Kidney (tissue), 14 donors: ENCODE measurements around the gene SDSL. TPM values are rescaled to one million over a fixed set of nuclear protein-coding genes. Genes with fewer than 3 reads are reported as not detected.

Experiments used
- DNase-seq, 5 donors: peaks; one replicate each; pipeline ENCODE4 v3.0.0-alpha.2; 2013 to 2020
- FAIRE-seq: peaks from 2 replicates; lab custom pipeline; 2012; peaks lifted over from hg19 to GRCh38; lab: Jason Lieb, UNC
- H3K27ac ChIP-seq, 2 donors: one replicate each; pipeline ENCODE4 v1.7.0; 2013; ENCODE audit warnings: low read depth in 2 of 2, low read length in 2 of 2, inconsistent platforms in 1 of 2
- H3K27me3 ChIP-seq: one replicate; pipeline ENCODE4 v1.7.1; 2013; ENCODE audit warnings: low read length, inconsistent platforms; ENCODE audit not compliant: control insufficient read depth, insufficient read depth
- H3K36me3 ChIP-seq, 3 donors: one replicate each; pipeline versions ENCODE4 v1.7.0 to v1.7.1; 2013; ENCODE audit warnings: low read length in 3 of 3, control low read depth in 1 of 3, inconsistent platforms in 1 of 3; ENCODE audit not compliant: insufficient read depth in 3 of 3, control insufficient read depth in 2 of 3
- H3K4me1 ChIP-seq, 3 donors: one replicate each; pipeline versions ENCODE4 v1.7.0 to v1.7.1; 2013; ENCODE audit warnings: low read length in 3 of 3, inconsistent platforms in 1 of 3, low read depth in 1 of 3; ENCODE audit not compliant: control insufficient read depth in 2 of 3, insufficient read depth in 2 of 3
- H3K4me3 ChIP-seq, 3 donors: one replicate each; pipeline versions ENCODE4 v1.7.0 to v1.8.1; 2013; ENCODE audit warnings: low read length in 3 of 3, control low read depth in 1 of 3, inconsistent platforms in 1 of 3
- H3K9ac ChIP-seq, 3 donors: one replicate each; pipeline versions ENCODE4 v1.7.0 to v1.7.1; 2013; ENCODE audit warnings: low read length in 3 of 3, control low read depth in 1 of 3, inconsistent platforms in 1 of 3
- H3K9me3 ChIP-seq, 3 donors: one replicate each; pipeline versions ENCODE4 v1.7.0 to v1.7.1; 2013; ENCODE audit warnings: low read length in 3 of 3, control low read depth in 1 of 3, inconsistent platforms in 1 of 3; ENCODE audit not compliant: control insufficient read depth in 2 of 3, insufficient read depth in 1 of 3
- intact Hi-C: fragments of 100-400 bp; cut with DNase I; formaldehyde crosslinking; loops from one replicate; pipeline ENCODE4 v1.11.1; 2022
- polyA plus RNA-seq: library from polyadenylated mRNA; stranded (reverse); fragments of 350-450 nt; fragmentation: Illumina TruSeq; extraction: RNeasy Lipid Tissue Mini Kit (QIAGEN cat#74804); gene quantifications from one replicate; pipeline ENCODE4 v1.2.3, GENCODE V29; 2014; ENCODE audit warnings: low read depth, low replicate concordance; ENCODE audit not compliant: insufficient read depth
- total RNA-seq: library from RNA; stranded (reverse); fragmentation: NEBNext Ultra II Directional; extraction: Animal tissue kit (Norgen Biotek cat#: 25700); gene quantifications from one replicate; pipeline ENCODE4 v1.2.1, GENCODE V29; 2021
- TF ChIP-seq, protein P1 (sequence below): IDR thresholded peaks from 3 replicates; pipeline ENCODE4 v1.5.1; 2012; ENCODE audit warnings: mild to moderate bottlenecking, moderate library complexity, borderline replicate concordance; ENCODE audit not compliant: insufficient read depth; ENCODE audit errors: extremely low read depth
- donor health status: control.
- donor health status: control.
- donor health status: control.
- donor health status: control.
- donor health status: control.
- donor health status: DM: yes; HTN: yes; CAD: no.
- donor health status: Normal renal cell carcinoma (clear cell type).

SDSL gene
- total and polyA plus RNA-seq, 2 donors from 2014 or later: 22.8 to 116 TPM

DNA sequence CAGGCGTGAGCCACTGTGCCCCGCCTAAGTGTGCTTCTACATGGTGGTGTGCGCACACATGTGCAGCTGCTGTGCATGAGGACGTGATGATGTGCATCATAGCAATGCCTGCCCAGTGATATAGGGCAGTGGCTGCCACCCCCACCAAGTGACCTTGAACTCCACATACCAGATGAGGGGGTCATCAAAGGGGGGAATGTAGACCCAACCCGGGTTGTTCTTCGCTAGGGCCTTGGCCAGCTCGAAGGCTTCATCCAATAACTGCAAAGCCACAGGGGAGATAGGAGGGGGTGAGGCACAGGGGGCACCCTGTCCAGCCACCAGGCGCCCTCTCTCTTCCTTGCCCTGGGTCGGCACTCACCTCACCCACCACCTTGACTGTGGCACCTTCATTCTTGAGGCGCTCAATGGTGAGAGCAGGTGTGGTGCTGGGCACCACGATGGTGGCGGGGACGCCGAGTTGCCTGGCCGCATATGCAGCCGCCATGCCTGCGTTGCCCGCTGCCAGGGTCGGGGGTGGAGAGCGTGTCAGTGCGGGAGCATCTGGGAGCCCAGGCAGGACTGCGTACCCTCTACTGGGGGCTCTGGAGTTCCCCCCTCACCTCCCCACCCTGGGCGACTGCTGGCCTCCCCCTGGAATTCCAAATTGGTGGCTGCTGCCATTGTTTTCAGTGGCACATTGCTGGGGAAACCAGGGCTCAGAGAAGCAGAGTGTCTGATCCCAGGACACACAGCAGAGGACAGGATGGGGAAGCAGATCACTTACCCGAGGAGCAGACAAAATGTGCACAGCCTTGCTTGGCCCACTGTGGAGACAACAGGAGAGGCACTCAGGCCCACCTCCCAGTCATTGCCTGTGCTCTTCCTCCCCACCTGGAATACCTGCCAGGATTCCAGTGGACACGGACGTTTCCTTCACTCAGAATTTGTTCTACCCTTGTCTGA is 23.6 kb upstream of the SDSL start:
- Histone ChIP-seq H3K4me3 (no peak overlapping the region), H3K27me3 (no peaks in the 10 kb centered on the region), H3K36me3 (no peaks in the 10 kb centered on the region), H3K9me3 (no peaks in the 10 kb centered on the region), H3K27ac (no peak overlapping the region), H3K4me1 (no peaks in the 10 kb centered on the region), H3K9ac (no peak overlapping the region)
- DNase-seq: no peak
- TF ChIP-seq, protein P1, sequence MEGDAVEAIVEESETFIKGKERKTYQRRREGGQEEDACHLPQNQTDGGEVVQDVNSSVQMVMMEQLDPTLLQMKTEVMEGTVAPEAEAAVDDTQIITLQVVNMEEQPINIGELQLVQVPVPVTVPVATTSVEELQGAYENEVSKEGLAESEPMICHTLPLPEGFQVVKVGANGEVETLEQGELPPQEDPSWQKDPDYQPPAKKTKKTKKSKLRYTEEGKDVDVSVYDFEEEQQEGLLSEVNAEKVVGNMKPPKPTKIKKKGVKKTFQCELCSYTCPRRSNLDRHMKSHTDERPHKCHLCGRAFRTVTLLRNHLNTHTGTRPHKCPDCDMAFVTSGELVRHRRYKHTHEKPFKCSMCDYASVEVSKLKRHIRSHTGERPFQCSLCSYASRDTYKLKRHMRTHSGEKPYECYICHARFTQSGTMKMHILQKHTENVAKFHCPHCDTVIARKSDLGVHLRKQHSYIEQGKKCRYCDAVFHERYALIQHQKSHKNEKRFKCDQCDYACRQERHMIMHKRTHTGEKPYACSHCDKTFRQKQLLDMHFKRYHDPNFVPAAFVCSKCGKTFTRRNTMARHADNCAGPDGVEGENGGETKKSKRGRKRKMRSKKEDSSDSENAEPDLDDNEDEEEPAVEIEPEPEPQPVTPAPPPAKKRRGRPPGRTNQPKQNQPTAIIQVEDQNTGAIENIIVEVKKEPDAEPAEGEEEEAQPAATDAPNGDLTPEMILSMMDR: no peak
- no peak for FAIRE-seq
- intact Hi-C loops: no loop called here

DNA sequence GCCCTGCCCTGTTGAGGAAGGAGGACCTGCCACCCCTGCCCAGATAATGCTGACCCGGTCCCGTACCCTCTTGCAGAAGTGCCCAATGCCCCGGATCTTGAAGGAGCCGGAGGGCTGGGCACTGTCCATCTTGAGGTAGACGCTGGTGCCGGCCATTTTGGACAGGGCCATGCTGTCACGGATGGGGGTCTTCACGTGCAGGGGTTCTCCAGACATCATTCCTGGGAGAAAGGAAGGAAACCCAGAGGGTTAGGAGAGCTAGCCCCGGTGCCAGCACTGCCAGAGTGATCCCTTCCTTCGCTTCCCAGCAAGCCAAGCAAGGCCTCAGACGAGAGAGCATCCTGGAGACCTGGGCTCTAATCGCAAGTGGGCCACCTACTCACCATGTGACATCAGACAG is 22.7 kb upstream of the SDSL start:
- Histone ChIP-seq H3K27me3 (no peaks in the 10 kb centered on the region), H3K4me3 (no peak overlapping the region), H3K27ac (no peak overlapping the region), H3K4me1 (peaks cover 0 to 2% (median 0%) of the 10 kb centered on the region in 3 donors), H3K36me3 (no peaks in the 10 kb centered on the region), H3K9me3 (no peaks in the 10 kb centered on the region), H3K9ac (no peak overlapping the region)
- no peak for DNase-seq
- intact Hi-C loops: no loop called here
- no peak for FAIRE-seq
- TF ChIP-seq, protein P1: no peak

DNA sequence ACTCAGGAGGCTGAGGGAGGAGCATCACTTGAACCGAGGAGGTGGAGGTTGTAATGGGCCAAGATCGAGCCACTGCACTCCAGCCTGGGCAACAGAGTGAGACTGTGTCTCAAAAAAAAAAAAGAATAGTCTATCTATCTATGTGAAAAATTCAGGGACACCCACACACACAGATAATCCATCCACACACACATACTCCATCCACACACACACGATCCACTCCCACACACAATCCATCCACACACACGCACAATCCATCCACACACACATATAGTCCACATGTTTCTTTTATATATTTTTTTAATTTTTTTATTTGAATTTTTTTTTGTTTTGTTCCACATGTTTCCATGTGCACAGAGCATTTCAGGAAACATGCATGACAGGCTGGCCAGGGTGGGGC is 21.8 kb upstream of the SDSL start:
- no peaks in the 10 kb centered on the region for H3K27me3 ChIP-seq
- H3K4me3 ChIP-seq: no peak overlapping the region
- H3K27ac ChIP-seq: no peak overlapping the region
- TF ChIP-seq, protein P1: no peak
- no peak for FAIRE-seq
- DNase-seq: no peak
- no peaks in the 10 kb centered on the region for H3K9me3 ChIP-seq
- H3K9ac ChIP-seq: no peak overlapping the region
- peaks cover 0 to 3% (median 0%) of the 10 kb centered on the region in 3 donors for H3K4me1 ChIP-seq
- intact Hi-C loops: no loop called here
- H3K36me3 ChIP-seq: no peaks in the 10 kb centered on the region
